Sigmoid colon (tissue), 4 donors: Measurements from ENCODE around the gene DYNC2I2.

ENCODE experiments used
- CTCF ChIP-seq, 4 experiments: fragments of 450-650 bp in 3 of 4; fragments of 200-600 bp in 1 of 4; IDR thresholded peaks; one replicate each; pipeline ENCODE4 v1.5.1; 2016 to 2019; ENCODE audit warnings: antibody characterized with exemption in 4 of 4, mild to moderate bottlenecking in 3 of 4, moderate library complexity in 2 of 4
- EP300 ChIP-seq, 4 donors: sonication (generic); formaldehyde crosslinking; IDR thresholded peaks; one replicate each; pipeline ENCODE4 v1.6.1; 2017; ENCODE audit warnings: antibody characterized with exemption in 4 of 4
- POLR2A ChIP-seq, 2 donors: fragments of 450-650 bp; IDR thresholded peaks; one replicate each; pipeline ENCODE4 v1.6.1; 2016; ENCODE audit warnings: antibody characterized with exemption in 2 of 2, mild to moderate bottlenecking in 2 of 2, moderate library complexity in 2 of 2
- POLR2AphosphoS5 ChIP-seq, 4 donors: sonication (generic); formaldehyde crosslinking; IDR thresholded peaks; one replicate each; pipeline ENCODE4 v1.6.1; 2017; ENCODE audit warnings: antibody characterized with exemption in 4 of 4

- TF ChIP-seq CTCF (IDR thresholded peaks at IDR 0.05) = no peak
- TF ChIP-seq EP300 (IDR thresholded peaks at IDR 0.05) = peak in 3 of 4 donors; percentile 9 to 52 (median 35)
- TF ChIP-seq POLR2A (IDR thresholded peaks at IDR 0.05) = no peak
- peak; percentile 27 to 62 (median 58) for TF ChIP-seq POLR2AphosphoS5 (IDR thresholded peaks at IDR 0.05)
Observed at GRCh38 chr9:128607642-128608350, 48.9 kb downstream of the DYNC2I2 start.
